ENCODE data around the gene NAV3. TPM values are rescaled to one million over a fixed set of nuclear protein-coding genes. Genes with fewer than 3 reads are reported as not detected.

The NAV3 gene
- polyA plus RNA-seq, 1 donor from 2014 or later: 36.9 TPM

GRCh38 chr12:77918046-77918445, 87.4 kb downstream of the NAV3 start:
- Histone ChIP-seq H3F3A (ENCODE audit: insufficient read depth, low read length, poor library complexity, severe bottlenecking) (no peaks in the 10 kb centered on the region), H3K27me3 (ENCODE audit: insufficient read depth, low read depth, low read length) (no peaks in the 10 kb centered on the region), H3K36me3 (ENCODE audit: insufficient read depth, low read length) (no peaks in the 10 kb centered on the region), H3K9ac (ENCODE audit: low read length) (no peak overlapping the region), H3K4me2 (ENCODE audit: low read length) (no peak overlapping the region), H4K20me1 (ENCODE audit: insufficient read depth) (no peaks in the 10 kb centered on the region), H3K27ac (ENCODE audit: low read length) (no peak overlapping the region), H2AFZ (ENCODE audit: low read depth, low read length) (no peak overlapping the region), H3K4me3 (ENCODE audit: low read length) (no peak overlapping the region), H3K79me2 (replicated peaks; ENCODE audit: insufficient read depth, low read length) (no peaks in the 10 kb centered on the region), H3K9me2 (ENCODE audit: insufficient read depth, low read length) (no peaks in the 10 kb centered on the region), H3K9me3 (ENCODE audit: low read length) (no peaks in the 10 kb centered on the region)
- TF ChIP-seq MXI1 (conservative IDR thresholded peaks at IDR 0.05; ENCODE audit: poor library complexity, severe bottlenecking) (no peak), SMC3 (conservative IDR thresholded peaks at IDR 0.05; ENCODE audit: poor library complexity) (no peak), CTCF (IDR thresholded peaks at IDR 0.05; ENCODE audit: poor library complexity, severe bottlenecking) (no peak), EZH2 (IDR thresholded peaks at IDR 0.05; ENCODE audit: borderline replicate concordance, insufficient read depth, low read length, poor library complexity, severe bottlenecking) (no peak)

DNA sequence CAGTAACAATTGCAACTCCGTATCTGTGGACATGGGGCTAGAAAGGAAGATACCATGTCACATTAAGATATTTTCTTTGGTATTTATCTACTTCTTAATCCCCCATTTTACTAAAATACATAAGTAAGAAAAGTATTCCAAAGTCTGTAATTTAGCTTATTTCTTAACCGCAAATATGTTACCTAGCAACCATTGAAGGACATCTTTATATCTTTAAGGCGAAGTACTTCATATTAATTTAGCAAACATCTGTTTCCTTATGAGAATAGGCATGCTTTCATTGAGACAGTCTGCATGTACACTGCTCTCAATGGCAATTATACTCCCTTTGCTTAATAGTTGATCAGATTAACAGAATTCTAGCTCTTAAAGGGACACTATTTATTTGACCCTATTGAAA, 88.8 kb downstream of the NAV3 start:
- Histone ChIP-seq H3K27me3 (ENCODE audit: insufficient read depth, low read depth, low read length) (no peaks in the 10 kb centered on the region), H2AFZ (ENCODE audit: low read depth, low read length) (no peak overlapping the region)

DNA sequence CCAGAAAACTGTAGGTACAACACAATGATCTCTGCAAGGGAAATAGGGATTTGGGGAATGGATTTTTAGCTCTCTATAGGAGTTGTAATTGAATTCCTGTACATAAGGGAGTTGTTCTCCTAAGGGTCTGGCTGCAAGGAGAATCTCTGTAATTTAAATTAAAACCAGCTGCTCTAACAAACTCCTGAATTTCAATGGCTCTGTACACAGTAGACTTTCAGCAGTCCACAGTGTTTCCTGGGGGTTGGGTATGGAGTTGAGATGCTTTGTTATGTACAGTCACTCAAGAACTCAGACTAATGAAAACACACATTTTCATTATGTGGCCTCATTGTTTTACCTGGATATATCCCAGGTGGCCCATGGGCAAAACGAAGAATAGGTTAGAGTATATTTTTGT, 93.2 kb downstream of the NAV3 start:
- Histone ChIP-seq H3K4me3 (ENCODE audit: low read length) (no peak overlapping the region), H3K79me2 (replicated peaks; ENCODE audit: insufficient read depth, low read length) (no peaks in the 10 kb centered on the region), H3K27ac (ENCODE audit: low read length) (no peak overlapping the region), H4K20me1 (ENCODE audit: insufficient read depth) (no peaks in the 10 kb centered on the region), H3K4me2 (ENCODE audit: low read length) (no peak overlapping the region), H3K9me3 (ENCODE audit: low read length) (no peaks in the 10 kb centered on the region), H3F3A (ENCODE audit: insufficient read depth, low read length, poor library complexity, severe bottlenecking) (no peaks in the 10 kb centered on the region), H3K27me3 (ENCODE audit: insufficient read depth, low read depth, low read length) (no peaks in the 10 kb centered on the region), H3K9ac (ENCODE audit: low read length) (no peak overlapping the region), H2AFZ (ENCODE audit: low read depth, low read length) (no peak overlapping the region), H3K36me3 (ENCODE audit: insufficient read depth, low read length) (no peaks in the 10 kb centered on the region), H3K9me2 (ENCODE audit: insufficient read depth, low read length) (no peaks in the 10 kb centered on the region)
- TF ChIP-seq RAD21 (conservative IDR thresholded peaks at IDR 0.05): no peak
- no peak for TF ChIP-seq TAF1 (IDR thresholded peaks at IDR 0.05; ENCODE audit: low read depth)
- no peak for TF ChIP-seq EZH2 (IDR thresholded peaks at IDR 0.05; ENCODE audit: borderline replicate concordance, insufficient read depth, low read length, poor library complexity, severe bottlenecking)
- no peak for TF ChIP-seq CTCF (IDR thresholded peaks at IDR 0.05; ENCODE audit: poor library complexity, severe bottlenecking)
- TF ChIP-seq MXI1 (conservative IDR thresholded peaks at IDR 0.05; ENCODE audit: poor library complexity, severe bottlenecking): no peak
- no peak for TF ChIP-seq SMC3 (conservative IDR thresholded peaks at IDR 0.05; ENCODE audit: poor library complexity)
- no peak for TF ChIP-seq POLR2AphosphoS5 (IDR thresholded peaks at IDR 0.05)
- no peak for TF ChIP-seq REST (IDR thresholded peaks at IDR 0.05; ENCODE audit: borderline replicate concordance)
- no peak for TF ChIP-seq EP300 (conservative IDR thresholded peaks at IDR 0.05; ENCODE audit: poor library complexity, severe bottlenecking)

More for the DNA sequence above, 88.8 kb downstream of the NAV3 start:
- Histone ChIP-seq H3K9me3 (ENCODE audit: low read length) (no peaks in the 10 kb centered on the region), H3K4me2 (ENCODE audit: low read length) (no peak overlapping the region), H3F3A (ENCODE audit: insufficient read depth, low read length, poor library complexity, severe bottlenecking) (no peaks in the 10 kb centered on the region), H3K79me2 (replicated peaks; ENCODE audit: insufficient read depth, low read length) (no peaks in the 10 kb centered on the region), H3K36me3 (ENCODE audit: insufficient read depth, low read length) (no peaks in the 10 kb centered on the region), H3K9me2 (ENCODE audit: insufficient read depth, low read length) (no peaks in the 10 kb centered on the region), H4K20me1 (ENCODE audit: insufficient read depth) (no peaks in the 10 kb centered on the region), H3K4me3 (ENCODE audit: low read length) (no peak overlapping the region), H3K9ac (ENCODE audit: low read length) (no peak overlapping the region), H3K27ac (ENCODE audit: low read length) (no peak overlapping the region)
- TF ChIP-seq CTCF (IDR thresholded peaks at IDR 0.05; ENCODE audit: poor library complexity, severe bottlenecking): no peak

Data from neural cell (in vitro differentiated cells).